IPS-18c (cell line): Measurements from ENCODE around the gene C1QTNF1.
A peak's percentile ranks its signal among the peaks of the same experiment; 100 is the strongest.

ENCODE experiments used
- H3K4me3 ChIP-seq: 2 replicates; pipeline ENCODE4 v1.7.0; 2013; ENCODE audit warnings: low read depth, mild to moderate bottlenecking, low read length, moderate library complexity; ENCODE audit not compliant: insufficient read depth
- H3K9me3 ChIP-seq: one replicate; pipeline ENCODE4 v1.6.1; 2013; ENCODE audit warnings: mild to moderate bottlenecking, low read length, moderate library complexity; ENCODE audit not compliant: control insufficient read depth, insufficient read depth

Gene C1QTNF1, protein sequence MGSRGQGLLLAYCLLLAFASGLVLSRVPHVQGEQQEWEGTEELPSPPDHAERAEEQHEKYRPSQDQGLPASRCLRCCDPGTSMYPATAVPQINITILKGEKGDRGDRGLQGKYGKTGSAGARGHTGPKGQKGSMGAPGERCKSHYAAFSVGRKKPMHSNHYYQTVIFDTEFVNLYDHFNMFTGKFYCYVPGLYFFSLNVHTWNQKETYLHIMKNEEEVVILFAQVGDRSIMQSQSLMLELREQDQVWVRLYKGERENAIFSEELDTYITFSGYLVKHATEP

GRCh38 chr17:79023886-79024771 is at the start of gene C1QTNF1:
TSS of gene C1QTNF1 (plus strand) at chr17:79024169. CDS start at chr17:79043969, 19,800 bp downstream.
- Histone ChIP-seq H3K9me3 (peaks cover 2% of the 10 kb centered on the region), H3K4me3 (peak within 1 kb of the TSS; percentile 80)

DNA sequence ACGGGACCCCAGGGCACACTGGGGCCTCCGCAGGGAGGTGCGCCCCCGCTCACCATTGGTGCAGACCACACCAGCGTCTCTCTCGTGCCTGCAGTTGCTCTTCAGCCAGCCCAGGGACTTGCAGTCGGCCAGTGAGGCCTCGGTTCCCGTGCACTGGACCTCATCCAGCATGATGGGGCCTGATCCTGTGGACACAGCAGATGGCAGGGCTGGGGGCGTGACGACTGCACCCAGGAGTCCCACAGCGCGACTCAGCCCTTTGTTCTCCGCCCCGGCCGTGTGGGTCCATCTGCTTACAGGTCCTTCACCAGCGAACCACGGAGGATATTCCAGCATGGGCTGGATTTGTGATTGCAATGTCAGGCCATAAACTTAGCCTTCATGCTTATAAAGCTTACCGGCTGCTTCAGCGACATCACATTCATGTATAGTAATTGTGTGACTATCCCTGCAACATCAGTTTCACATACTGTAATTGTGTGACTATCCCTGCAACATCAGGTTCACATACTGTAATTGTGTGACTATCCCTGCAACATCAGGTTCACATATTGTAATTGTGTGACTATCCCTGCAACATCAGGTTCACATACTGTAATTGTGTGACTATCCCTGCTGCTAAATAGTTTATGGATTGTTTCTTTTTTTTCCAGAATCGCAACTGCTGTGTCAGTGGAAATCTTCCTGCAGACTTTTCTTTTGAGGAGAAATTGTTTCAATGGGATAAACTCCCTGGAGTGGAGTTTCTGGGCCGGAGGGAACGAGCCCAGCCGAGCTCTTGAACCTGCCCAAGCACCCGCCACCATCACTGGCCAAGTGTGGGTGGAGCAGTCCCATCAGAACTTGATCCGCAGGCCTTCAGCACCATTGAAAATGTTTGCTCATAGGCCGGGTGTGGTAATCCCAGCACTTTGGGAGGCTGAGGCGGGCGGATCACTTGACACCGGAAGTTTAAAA is 49.1 kb upstream of the C1QTNF1 start:
- Histone ChIP-seq H3K9me3 (no peaks in the 10 kb centered on the region), H3K4me3 (no peak overlapping the region)

- Histone ChIP-seq H3K9me3 (no peaks in the 10 kb centered on the region), H3K4me3 (no peak overlapping the region; the same call in 1 of the 2 replicates)
Observed at GRCh38 chr17:78976907-78977680, 46.9 kb upstream of the C1QTNF1 start.

- Histone ChIP-seq H3K9me3 (no peaks in the 10 kb centered on the region), H3K4me3 (no peak overlapping the region)
Observed at GRCh38 chr17:78977681-78977943, 46.4 kb upstream of the C1QTNF1 start.

DNA sequence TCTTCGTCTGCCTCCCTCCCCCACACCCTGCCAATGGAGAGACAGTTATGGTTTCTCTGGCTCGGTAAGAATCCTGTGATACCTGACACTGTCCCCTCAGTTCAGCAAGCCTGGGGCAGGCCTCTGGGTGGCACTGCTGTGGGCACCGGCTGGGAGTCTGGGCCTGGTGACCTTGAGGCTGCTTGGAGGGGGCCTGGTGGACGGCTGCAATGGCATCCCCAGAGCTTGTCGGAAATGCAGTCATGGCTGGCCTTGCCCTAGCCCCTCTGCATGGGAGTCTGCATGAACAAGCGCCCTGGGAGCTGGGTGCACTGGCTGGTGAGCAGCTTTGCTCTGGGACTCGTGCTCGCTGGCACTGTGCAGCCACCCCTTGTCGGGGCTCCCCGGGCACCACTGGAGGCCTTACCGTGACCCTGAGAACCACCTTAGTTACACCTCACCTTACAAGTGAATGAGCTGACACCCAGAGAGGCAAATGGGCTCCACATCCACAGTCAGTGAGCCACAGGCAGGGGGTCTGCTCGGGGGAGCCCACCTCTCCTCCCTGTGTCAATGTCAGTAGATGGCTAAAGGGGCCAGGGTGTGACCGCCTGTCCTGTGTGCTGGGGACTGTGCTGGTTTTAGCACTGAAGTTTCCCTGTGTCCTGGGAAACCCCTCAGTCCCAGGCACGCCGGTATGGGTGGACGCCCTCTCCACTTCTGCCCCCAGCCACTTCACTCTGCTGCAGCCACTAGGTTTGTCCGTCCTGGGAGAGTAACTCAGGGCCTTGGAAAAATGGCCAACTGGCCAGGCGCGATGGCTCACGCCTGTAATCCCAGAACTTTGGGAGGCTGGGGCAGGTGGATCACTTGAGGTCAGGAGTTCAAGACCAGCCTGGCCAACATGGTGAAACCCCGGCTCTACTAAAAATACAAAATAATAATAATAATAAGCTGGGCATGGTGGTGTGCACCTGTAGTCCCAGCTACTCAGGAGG is 45.7 kb upstream of the C1QTNF1 start:
- Histone ChIP-seq H3K4me3 (no peak overlapping the region), H3K9me3 (no peaks in the 10 kb centered on the region)

GRCh38 chr17:78979780-78980623 is 44.0 kb upstream of the C1QTNF1 start, which contains the start of gene LGALS3BP:
TSS of gene LGALS3BP (minus strand) at chr17:78979923. CDS start at chr17:78977191, 2,732 bp downstream.
- no peak within 1 kb of the TSS; the same call in 1 of the 2 replicates for H3K4me3 ChIP-seq
- no peaks in the 10 kb centered on the region for H3K9me3 ChIP-seq

DNA sequence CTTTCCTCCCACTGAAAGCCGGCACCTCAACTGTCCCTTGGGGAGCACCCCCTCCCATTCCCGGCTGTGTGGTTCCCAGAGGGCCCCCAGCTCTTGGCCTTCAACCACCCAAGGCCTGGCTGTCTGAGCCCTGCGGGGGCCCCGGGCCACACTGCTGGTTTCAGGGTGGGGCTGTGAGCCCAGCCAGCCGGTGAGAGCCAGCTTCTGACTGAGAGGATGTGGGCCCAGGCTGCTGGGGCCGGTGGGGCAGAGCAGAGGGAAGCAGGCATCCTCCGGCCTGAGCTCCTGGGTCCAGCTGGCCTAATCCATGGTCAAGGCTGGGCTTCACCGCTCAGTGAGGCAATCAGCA is 43.4 kb upstream of the C1QTNF1 start:
- no peaks in the 10 kb centered on the region for H3K9me3 ChIP-seq
- H3K4me3 ChIP-seq = no peak overlapping the region

- H3K4me3 ChIP-seq = no peak overlapping the region
- H3K9me3 ChIP-seq = no peaks in the 10 kb centered on the region
Observed at GRCh38 chr17:78981010-78981888, 42.7 kb upstream of the C1QTNF1 start.

DNA sequence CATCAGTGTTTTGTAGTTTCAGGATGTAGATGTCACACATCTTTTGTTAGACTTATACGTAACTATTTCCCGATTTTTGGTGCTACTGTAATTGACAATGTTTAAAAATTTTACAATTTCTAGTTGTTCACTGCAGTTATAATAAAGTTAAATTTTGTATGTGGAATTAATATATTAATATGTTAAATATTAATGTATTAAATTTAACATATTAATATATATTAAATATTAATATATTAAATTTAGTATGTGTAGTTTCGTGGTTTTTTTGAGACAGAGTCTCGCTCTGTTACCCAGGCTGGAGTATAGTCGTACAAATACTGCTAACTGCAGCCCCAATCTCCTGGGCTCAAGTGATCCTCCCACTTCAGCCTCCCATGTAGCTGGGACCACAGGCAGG is 38.6 kb upstream of the C1QTNF1 start:
- no peaks in the 10 kb centered on the region for H3K9me3 ChIP-seq
- H3K4me3 ChIP-seq = no peak overlapping the region

- Histone ChIP-seq H3K9me3 (no peaks in the 10 kb centered on the region), H3K4me3 (no peak overlapping the region)
Observed at GRCh38 chr17:78986048-78986648, 37.8 kb upstream of the C1QTNF1 start.

DNA sequence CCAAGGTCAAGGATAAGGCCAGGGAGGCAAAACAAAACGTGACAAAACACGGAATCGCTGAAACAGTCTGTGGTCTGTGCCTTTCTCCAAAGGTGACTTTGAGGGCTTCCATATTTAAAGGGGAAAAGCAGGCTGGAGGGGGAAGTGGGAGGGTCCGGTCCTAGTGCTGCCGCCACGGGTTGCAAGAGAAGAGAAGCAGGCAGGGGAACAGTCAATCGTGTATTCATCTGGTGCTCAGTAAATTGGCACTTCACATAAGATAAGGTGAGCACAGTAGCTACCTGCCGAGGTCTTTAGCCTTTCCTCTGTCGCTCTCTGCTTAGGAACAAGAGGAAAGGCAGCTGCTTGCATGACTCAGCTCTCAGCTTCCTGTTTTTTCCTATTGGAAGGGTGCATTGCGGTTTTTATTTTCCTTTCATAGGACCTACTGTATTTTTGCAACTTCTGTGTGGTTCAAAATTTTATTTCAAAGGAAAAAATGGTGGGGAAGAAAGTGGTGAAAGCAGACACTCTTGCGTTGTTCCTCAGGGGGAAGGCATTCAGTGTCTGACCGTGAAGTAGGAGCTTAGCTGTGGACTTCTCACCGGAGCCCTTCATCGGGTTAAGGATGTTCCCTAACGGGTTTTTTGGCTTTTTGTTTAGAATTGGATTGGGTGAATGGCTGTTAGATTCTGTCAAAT is 37.2 kb upstream of the C1QTNF1 start:
- Histone ChIP-seq H3K4me3 (no peak overlapping the region), H3K9me3 (no peaks in the 10 kb centered on the region)

DNA sequence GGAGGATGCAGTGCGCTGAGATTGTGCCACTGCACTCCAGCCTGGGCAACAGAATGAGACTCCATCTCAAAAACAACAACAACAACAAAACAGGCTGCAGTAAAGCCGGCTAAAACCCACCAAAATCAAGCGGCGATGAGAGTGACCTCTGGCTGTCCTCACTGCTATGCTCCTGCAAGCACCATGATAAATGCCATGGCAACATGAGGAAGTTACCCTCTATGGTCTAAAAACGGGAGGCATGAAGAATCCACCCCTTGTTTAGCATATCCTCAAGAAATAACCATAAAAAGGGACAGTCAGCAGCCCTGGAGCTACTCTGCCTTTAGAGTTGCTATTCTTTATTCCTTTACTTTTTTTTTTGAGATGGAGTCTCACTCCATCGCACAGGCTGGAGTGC is 35.8 kb upstream of the C1QTNF1 start:
- H3K9me3 ChIP-seq = no peaks in the 10 kb centered on the region
- no peak overlapping the region for H3K4me3 ChIP-seq

DNA sequence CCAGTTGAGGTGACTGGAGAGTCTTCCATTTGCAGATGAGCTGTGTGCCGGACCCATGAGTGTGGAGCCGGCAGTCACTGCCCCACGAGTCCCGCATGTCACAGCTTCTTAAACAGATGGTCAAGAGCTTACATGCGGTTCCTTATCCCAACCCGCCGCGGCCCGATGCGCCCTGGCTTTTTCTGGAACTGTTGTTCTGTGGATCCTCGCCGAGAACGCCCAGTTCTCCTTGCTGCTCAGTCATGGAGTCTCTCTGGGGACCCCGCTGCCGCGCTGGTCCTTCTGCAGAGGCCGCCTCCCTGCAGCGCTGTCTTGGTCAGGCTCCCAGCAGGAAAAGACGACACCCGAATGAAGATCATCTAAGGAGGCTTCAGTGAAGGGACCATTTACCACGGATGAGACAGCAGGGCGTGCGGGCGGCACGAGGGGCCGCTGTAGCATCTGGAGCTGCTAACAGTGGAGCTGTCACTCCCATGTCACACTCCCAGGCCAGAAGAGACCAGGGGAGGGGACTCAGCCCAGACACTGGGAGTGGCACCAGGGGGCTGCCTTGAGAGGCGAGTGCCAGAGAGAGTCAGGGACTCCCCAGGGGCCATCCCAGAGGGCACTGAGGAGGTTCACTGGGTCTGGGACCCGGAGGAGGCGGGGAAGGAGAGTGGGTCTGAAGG is 33.5 kb upstream of the C1QTNF1 start:
- H3K4me3 ChIP-seq = no peak overlapping the region

More for the DNA sequence above, 33.5 kb upstream of the C1QTNF1 start:
- no peaks in the 10 kb centered on the region for H3K9me3 ChIP-seq
